K562 (cell line): Measurements from ENCODE around the gene PNPO. TPM values are rescaled to one million over a fixed set of nuclear protein-coding genes. Genes with fewer than 3 reads are reported as not detected.

Experiments
- ATAC-seq: fragments of 200-7000 bp; cut with Tn5 transposase; 3 replicates; pipeline ENCODE4 v1.9.1; 2020; ENCODE audit warnings: moderate library complexity
- BruUV-seq: library from RNA; stranded (reverse); fragments of 400-500 nt; replicated peaks from 2 replicates; lab custom pipeline; 2021; lab: Mats Ljungman, UMichigan
- CTCF ChIA-PET: fragments of 300-600 bp; formaldehyde crosslinking; extraction: SDS; loops from one replicate; lab custom pipeline; 2021; ENCODE audit warnings: low intra/inter-chr PET ratio; lab: Yijun Ruan, JAX
- POLR2A ChIA-PET: fragments of 300-600, 350-650 bp; sonication (Branson Sonifier 250); formaldehyde crosslinking; extraction: SDS; loops from one replicate; lab custom pipeline; 2021; ENCODE audit warnings: antibody characterized with exemption, inconsistent platforms; lab: Yijun Ruan, JAX
- DNase-seq, 4 experiments: peaks; one replicate each; pipeline versions ENCODE4 v3.0.0 to v3.0.0-alpha.2; 2011 to 2018; ENCODE audit warnings: low spot score in 3 of 4, mixed read lengths in 3 of 4; ENCODE audit errors: extremely low read depth in 1 of 4
- FAIRE-seq: peaks from 2 replicates; lab custom pipeline; 2011; peaks lifted over from hg19 to GRCh38; lab: Jason Lieb, UNC
- H2AFZ ChIP-seq: 2 replicates; pipeline ENCODE4 v1.6.0; 2011; ENCODE audit warnings: low read depth, low read length, control low read depth, inconsistent platforms
- H3K27ac ChIP-seq: fragments of 200-600 bp; 3 replicates; pipeline ENCODE4 v1.8.0; 2011; ENCODE audit warnings: low read depth, mild to moderate bottlenecking, control low read depth, inconsistent platforms, low read length, moderate library complexity, mixed read lengths; ENCODE audit errors: extremely low read depth
- H3K27me3 ChIP-seq, 2 experiments: fragments of 300-600 bp in 1 of 2; 2 replicates in 1 of 2; 3 replicates in 1 of 2; pipeline versions ENCODE4 v1.6.0 to v1.8.0; 2011; ENCODE audit warnings: inconsistent platforms in 2 of 2, low read length in 2 of 2, mild to moderate bottlenecking in 1 of 2, mixed read lengths in 1 of 2, moderate library complexity in 1 of 2; ENCODE audit not compliant: control insufficient read depth in 2 of 2, insufficient read depth in 2 of 2
- H3K36me3 ChIP-seq: fragments of 300-600 bp; 3 replicates; pipeline ENCODE4 v1.8.0; 2011; ENCODE audit warnings: mild to moderate bottlenecking, low read length, inconsistent platforms; ENCODE audit not compliant: control insufficient read depth, insufficient read depth
- H3K4me1 ChIP-seq, 2 experiments: fragments of 200-600 bp in 1 of 2; replicated peaks in 1 of 2; 2 replicates in 1 of 2; 3 replicates in 1 of 2; pipeline versions ENCODE4 v1.5.1 to v1.8.0; 2011; ENCODE audit warnings: inconsistent platforms in 2 of 2, low read length in 2 of 2, mild to moderate bottlenecking in 1 of 2, mixed read lengths in 1 of 2, moderate library complexity in 1 of 2; ENCODE audit not compliant: control insufficient read depth in 2 of 2, insufficient read depth in 2 of 2
- H3K4me2 ChIP-seq: 2 replicates; pipeline ENCODE4 v1.6.1; 2011; ENCODE audit warnings: low read length, control low read depth, inconsistent platforms, mixed read lengths; ENCODE audit not compliant: insufficient read depth
- H3K4me3 ChIP-seq: fragments of 200-600 bp; sonication (generic), shearing (Covaris generic); 2 replicates; pipeline ENCODE4 v1.5.1; 2016; ENCODE audit warnings: control low read depth, inconsistent platforms
- H3K79me2 ChIP-seq: fragments of 200-600 bp; 3 replicates; pipeline ENCODE4 v1.8.0; 2011; ENCODE audit warnings: low read length, inconsistent platforms; ENCODE audit not compliant: control insufficient read depth, insufficient read depth
- H3K9ac ChIP-seq, 2 experiments: 2 replicates each; pipeline versions ENCODE4 v1.6.0 to v1.6.1; 2011; ENCODE audit warnings: low read depth in 2 of 2, low read length in 2 of 2, control low read depth in 1 of 2, inconsistent platforms in 1 of 2, mild to moderate bottlenecking in 1 of 2, mixed read lengths in 1 of 2; ENCODE audit not compliant: insufficient read depth in 1 of 2
- H3K9me1 ChIP-seq: one replicate; pipeline ENCODE4 v1.6.0; 2011; ENCODE audit warnings: inconsistent platforms, mild to moderate bottlenecking, low read length, moderate library complexity; ENCODE audit not compliant: control insufficient read depth, insufficient read depth
- H3K9me3 ChIP-seq: replicated peaks from 2 replicates; pipeline ENCODE4 v1.5.1; 2011; ENCODE audit warnings: low read depth, low read length, inconsistent platforms; ENCODE audit not compliant: control insufficient read depth, insufficient read depth
- H4K20me1 ChIP-seq: replicated peaks from 2 replicates; pipeline ENCODE4 v1.6.1; 2011; ENCODE audit warnings: low read length, inconsistent platforms, mixed read lengths; ENCODE audit not compliant: control insufficient read depth, insufficient read depth
- ATF4 ChIP-seq: fragments of 450-650 bp; formaldehyde crosslinking; IDR thresholded peaks from 2 replicates; pipeline ENCODE4 v1.4.0; 2022; ENCODE audit warnings: mild to moderate bottlenecking, moderate library complexity
- HOXB6 ChIP-seq: fragments of 250-450 bp; sonication (Bioruptor Pico); IDR thresholded peaks from 2 replicates; pipeline ENCODE4 v1.5.1; 2022; ENCODE audit warnings: mild to moderate bottlenecking, borderline replicate concordance
- KDM2B ChIP-seq: fragments of 250-450 bp; sonication (Bioruptor Pico); IDR thresholded peaks from 2 replicates; pipeline ENCODE4 v1.8.0; 2021; ENCODE audit warnings: mild to moderate bottlenecking, moderate library complexity
- KDM4B ChIP-seq, 2 experiments: fragments of 450-650 bp in 1 of 2; sonication (generic) in 1 of 2; IDR thresholded peaks; 2 replicates each; pipeline ENCODE4 v1.6.1; 2016 to 2017; ENCODE audit warnings: borderline replicate concordance in 2 of 2, antibody characterized with exemption in 1 of 2, low read depth in 1 of 2, mild to moderate bottlenecking in 1 of 2
- MBD2 ChIP-seq: sonication (generic); IDR thresholded peaks from 2 replicates; pipeline ENCODE4 v1.6.1; 2016; ENCODE audit warnings: low read depth, borderline replicate concordance
- MEIS2 ChIP-seq: fragments of 450-650 bp; IDR thresholded peaks from 2 replicates; pipeline ENCODE4 v1.6.1; 2014; ENCODE audit warnings: mild to moderate bottlenecking; ENCODE audit not compliant: partially characterized antibody
- NFE2 ChIP-seq: IDR thresholded peaks from 2 replicates; pipeline ENCODE4 v1.6.1; 2014; ENCODE audit warnings: antibody characterized with exemption, low read depth
- PCBP1 ChIP-seq: fragments of 200-400 bp; formaldehyde crosslinking; IDR thresholded peaks from 2 replicates; pipeline ENCODE4 v1.6.1; 2018; ENCODE audit warnings: mild to moderate bottlenecking, low read depth, low read length; ENCODE audit not compliant: poor library complexity, severe bottlenecking
- POLR2AphosphoS5 ChIP-seq: IDR thresholded peaks from 2 replicates; pipeline ENCODE4 v1.6.1; 2011; ENCODE audit warnings: mild to moderate bottlenecking, low read depth, low read length, moderate library complexity; ENCODE audit not compliant: control insufficient read depth, insufficient read depth
- SIX5 ChIP-seq, 2 experiments: IDR thresholded peaks; 2 replicates each; pipeline ENCODE4 v1.6.1; 2011; ENCODE audit warnings: low read length in 2 of 2, borderline replicate concordance in 1 of 2, low read depth in 1 of 2, mild to moderate bottlenecking in 1 of 2, moderate library complexity in 1 of 2; ENCODE audit not compliant: insufficient read depth in 1 of 2
- TCFL5 ChIP-seq: fragments of 250-450 bp; sonication (Bioruptor Pico); conservative IDR thresholded peaks from 2 replicates; pipeline ENCODE4 v1.6.1; 2021; ENCODE audit warnings: mild to moderate bottlenecking, moderate library complexity, matching md5 sums
- TGIF2 ChIP-seq: sonication (generic); formaldehyde crosslinking; IDR thresholded peaks from 2 replicates; pipeline ENCODE4 v1.8.1; 2022; ENCODE audit warnings: mild to moderate bottlenecking, missing genetic modification reagents, moderate library complexity
- THRB ChIP-seq: fragments of 450-650 bp; formaldehyde crosslinking; conservative IDR thresholded peaks from 2 replicates; pipeline ENCODE4 v1.4.0; 2022; ENCODE audit warnings: mild to moderate bottlenecking, missing genetic modification characterization
- ZBTB11 ChIP-seq, 3 experiments: fragments of 200-800 bp in 1 of 3; fragments of 250-450 bp in 1 of 3; fragments of 450-650 bp in 1 of 3; sonication (Bioruptor Pico) in 1 of 3; sonication (Bioruptor generic) in 1 of 3; formaldehyde crosslinking in 1 of 3; IDR thresholded peaks; 2 replicates each; pipeline versions ENCODE4 v1.6.1 to v1.8.0; 2016 to 2022; ENCODE audit warnings: mild to moderate bottlenecking in 2 of 3, missing genetic modification characterization in 2 of 3, missing compliant biosample characterization in 1 of 3, moderate library complexity in 1 of 3
- ZNF586 ChIP-seq: fragments of 450-650 bp; formaldehyde crosslinking; conservative IDR thresholded peaks from 2 replicates; pipeline ENCODE4 v1.4.0; 2020; ENCODE audit warnings: mild to moderate bottlenecking, moderate library complexity
- WGBS: fragments of 100-300 bp; shearing (Covaris generic); methylation state at CpG from one replicate; pipeline ENCODE4 v1.1.6; 2016; ENCODE audit warnings: low coverage, mixed read lengths; ENCODE audit not compliant: insufficient coverage; ENCODE audit errors: missing lambda C conversion rate; 5-methylcytosine and 5-hydroxymethylcytosine counted together
- in situ Hi-C: fragments of 300-500 bp; cut with MboI; formaldehyde crosslinking; loops from 4 replicates; pipeline ENCODE4 v1.15.0; 2018; ENCODE audit warnings: inconsistent platforms, mixed read lengths
- intact Hi-C: fragments of 100-400 bp; cut with micrococcal nuclease; formaldehyde crosslinking; loops from 2 replicates; pipeline ENCODE4 v1.14.2; 2022
- polyA plus RNA-seq, 8 experiments: library from polyadenylated mRNA; depleted of rRNA in 4 of 8; stranded (reverse) in 5 of 8; unstranded in 3 of 8; fragments of >200 nt; fragmentation: Nextera tagmentation in 2 of 8; fragmentation: Illumina TruSeq in 1 of 8; extraction: Ambion mirVana in 2 of 8; extraction: Trizol in 1 of 8; gene quantifications; 2 replicates each; pipeline versions ENCODE4 v1.2.1 to v1.2.3, GENCODE V29; 2011 to 2014; ENCODE audit warnings: inconsistent platforms in 1 of 8, missing spikeins in 1 of 8
- total RNA-seq, 7 experiments: library from RNA; depleted of rRNA in 6 of 7; stranded (reverse); fragments of >200 nt in 6 of 7; fragmentation: Illumina TruSeq in 2 of 7; extraction: Trizol in 2 of 7; gene quantifications; 2 replicates each; pipeline versions ENCODE4 v1.2.1 to v1.2.3, GENCODE V29; 2011 to 2021; ENCODE audit warnings: low replicate concordance in 1 of 7

Gene PNPO
- total and polyA plus RNA-seq, 9 of the 15 experiments (the other 6 are each of a cell fraction or from before 2014, with no cell fraction given) = 16.6 to 39.0 (median 27.4) TPM

- Histone ChIP-seq H3K79me2 (no peaks in the 10 kb centered on the region), H3K27me3 (no peaks in the 10 kb centered on the region), H3K9me3 (no peaks in the 10 kb centered on the region), H3K4me2 (no peak overlapping the region), H4K20me1 (peaks cover 12% of the 10 kb centered on the region; the same call in 1 of the 2 replicates), H3K9ac (no peak overlapping the region), H3K9me1 (peaks cover 4% of the 10 kb centered on the region), H3K4me1 (peaks cover 36 to 43% of the 10 kb centered on the region in 2 experiments), H3K4me3 (no peak overlapping the region), H3K27ac (no peak overlapping the region), H3K36me3 (peaks cover 28% of the 10 kb centered on the region; the same call in 2 of the 3 replicates), H2AFZ (no peak overlapping the region)
- intact Hi-C loops = no loop called here
- BruUV-seq = no TSS peak
- no peak for DNase-seq
- ChIA-PET CTCF (no interaction called here), POLR2A (interaction anchor here (0.9 to 1.5 kb wide), 3 partner anchors 9 to 16 kb away, joined by 4 to 7 read pairs (median 5); partner anchors contain the start of gene CDK5RAP3)
- ATAC-seq = no peak
- in situ Hi-C loops = no loop called here
- FAIRE-seq = no peak
- TF ChIP-seq MBD2 (no peak), TCFL5 (no peak), ZBTB11 (CRISPR knock-in tag; IDR thresholded peaks at IDR 0.05) (no peak), TGIF2 (no peak), PCBP1 (no peak), NFE2 (no peak), ZNF586 (no peak), POLR2AphosphoS5 (no peak), KDM2B (CRISPR knock-in tag) (no peak), THRB (CRISPR knock-in tag) (no peak), SIX5 (IDR thresholded peaks at IDR 0.05; ENCODE audit: borderline replicate concordance in 1 of 2, insufficient read depth in 1 of 2, low read depth in 1 of 2, low read length in 2 of 2) (no peak), KDM4B (IDR thresholded peaks at IDR 0.05; ENCODE audit: borderline replicate concordance in 2 of 2, low read depth in 1 of 2) (no peak), ATF4 (no peak), HOXB6 (CRISPR knock-in tag) (no peak), MEIS2 (no peak)
- 45% methylated on average over 5 of the region's 5 CpGs for WGBS
Observed at GRCh38 chr17:47986520-47986919, 45.1 kb downstream of the PNPO start.
